ENCODE measurements around the gene RAB3C.

GRCh38 chr5:58635416-58635815, 52.5 kb downstream of the RAB3C start:
- TF ChIP-seq EZH2 (IDR thresholded peaks at IDR 0.05; ENCODE audit: borderline replicate concordance, low read length), result no peak
- no peak for TF ChIP-seq CTCF (conservative IDR thresholded peaks at IDR 0.05 in 1 of 2, IDR thresholded peaks at IDR 0.05 in 1 of 2; ENCODE audit: extremely low read depth in 1 of 2, insufficient read depth in 1 of 2, low read depth in 1 of 2, low read length in 2 of 2)

All from mammary epithelial cell (primary cell).